HepG2 (cell line): ENCODE data around the gene S100A13. TPM values are rescaled to one million over a fixed set of nuclear protein-coding genes. Genes with fewer than 3 reads are reported as not detected.

ENCODE experiments used
- ATAC-seq: fragments of 200-7000 bp; cut with Tn5 transposase; 3 replicates; pipeline ENCODE4 v1.9.1; 2020; ENCODE audit warnings: mild to moderate bottlenecking, moderate library complexity
- BruUV-seq: library from RNA; stranded (reverse); fragments of 400-500 nt; replicated peaks from 2 replicates; lab custom pipeline; 2021; lab: Mats Ljungman, UMichigan
- CTCF ChIA-PET: fragments of 300-600 bp; formaldehyde crosslinking; extraction: SDS; loops from one replicate; lab custom pipeline; 2021; ENCODE audit warnings: low total read pairs, inconsistent platforms, low intra/inter-chr PET ratio; lab: Yijun Ruan, JAX
- POLR2A ChIA-PET: fragments of 350-600 bp; sonication (Branson Sonifier 250); formaldehyde crosslinking; loops from one replicate; lab custom pipeline; 2020; ENCODE audit warnings: antibody characterized with exemption, inconsistent platforms; lab: Yijun Ruan, JAX
- DNase-seq: peaks from one replicate; pipeline ENCODE4 v3.0.0-alpha.2; 2015; ENCODE audit warnings: low spot score
- FAIRE-seq: peaks from 3 replicates; lab custom pipeline; 2011; peaks lifted over from hg19 to GRCh38; lab: Jason Lieb, UNC
- H2AFZ ChIP-seq: one replicate; pipeline ENCODE4 v1.6.1; 2011; ENCODE audit warnings: low read length, inconsistent platforms
- H3K27ac ChIP-seq: fragments of 300-600 bp; 3 replicates; pipeline ENCODE4 v1.8.0; 2011; ENCODE audit warnings: mixed run types, mild to moderate bottlenecking, mixed read lengths, low read length, inconsistent platforms; ENCODE audit not compliant: insufficient read depth; ENCODE audit errors: extremely low read length
- H3K27me3 ChIP-seq, 2 experiments: fragments of 200-600 bp in 1 of 2; 2 replicates in 1 of 2; 3 replicates in 1 of 2; pipeline versions ENCODE4 v1.6.0 to v1.8.0; 2011; ENCODE audit warnings: low read length in 2 of 2, mild to moderate bottlenecking in 2 of 2, moderate library complexity in 2 of 2, inconsistent platforms in 1 of 2; ENCODE audit not compliant: insufficient read depth in 2 of 2, control insufficient read depth in 1 of 2
- H3K36me3 ChIP-seq, 2 experiments: fragments of 200-600 bp in 1 of 2; replicated peaks in 1 of 2; 2 replicates in 1 of 2; 3 replicates in 1 of 2; pipeline versions ENCODE4 v1.5.1 to v1.8.0; 2011; ENCODE audit warnings: low read length in 2 of 2, inconsistent platforms in 1 of 2; ENCODE audit not compliant: insufficient read depth in 2 of 2, control insufficient read depth in 1 of 2
- H3K4me1 ChIP-seq: 2 replicates; pipeline ENCODE4 v1.5.1; 2012; ENCODE audit warnings: low read length, inconsistent platforms; ENCODE audit not compliant: insufficient read depth
- H3K4me2 ChIP-seq: 2 replicates; pipeline ENCODE4 v1.6.0; 2011; ENCODE audit warnings: low read depth, low read length, inconsistent platforms
- H3K4me3 ChIP-seq, 3 experiments: fragments of 200-600 bp in 1 of 3; sonication (generic), shearing (Covaris generic) in 1 of 3; replicated peaks in 1 of 3; 2 replicates each; pipeline ENCODE4 v1.5.1; 2011 to 2016; ENCODE audit warnings: low read length in 3 of 3, inconsistent platforms in 2 of 3, low read depth in 2 of 3, mild to moderate bottlenecking in 2 of 3, control low read depth in 1 of 3, mixed read lengths in 1 of 3; ENCODE audit not compliant: insufficient read depth in 1 of 3
- H3K79me2 ChIP-seq: one replicate; pipeline ENCODE4 v1.6.1; 2011; ENCODE audit warnings: low read length, inconsistent platforms; ENCODE audit not compliant: insufficient read depth
- H3K9ac ChIP-seq: 2 replicates; pipeline ENCODE4 v1.6.0; 2011; ENCODE audit warnings: mild to moderate bottlenecking, low read depth, low read length, inconsistent platforms; ENCODE audit not compliant: insufficient read depth
- H3K9me3 ChIP-seq: 2 replicates; pipeline ENCODE4 v1.5.1; 2012; ENCODE audit warnings: mild to moderate bottlenecking, low read length
- H4K20me1 ChIP-seq: 2 replicates; pipeline ENCODE4 v1.6.0; 2011; ENCODE audit warnings: inconsistent platforms, mild to moderate bottlenecking, low read length, moderate library complexity; ENCODE audit not compliant: insufficient read depth
- ATRX ChIP-seq: sonication (generic); formaldehyde crosslinking; IDR thresholded peaks from 2 replicates; pipeline ENCODE4 v1.4.0; 2020; ENCODE audit warnings: missing genetic modification reagents, borderline replicate concordance
- BORCS8-MEF2B ChIP-seq: sonication (generic); formaldehyde crosslinking; IDR thresholded peaks from 2 replicates; pipeline ENCODE4 v1.8.0; 2022; ENCODE audit warnings: mild to moderate bottlenecking, missing genetic modification reagents
- IRF2 ChIP-seq: IDR thresholded peaks from 2 replicates; pipeline ENCODE4 v1.6.1; 2018; ENCODE audit warnings: missing genetic modification reagents, missing compliant biosample characterization
- NR2C2 ChIP-seq: sonication (generic); formaldehyde crosslinking; IDR thresholded peaks from 2 replicates; pipeline ENCODE4 v1.4.0; 2020; ENCODE audit warnings: missing genetic modification reagents, mild to moderate bottlenecking, moderate library complexity, borderline replicate concordance
- SSRP1 ChIP-seq: IDR thresholded peaks from 2 replicates; pipeline ENCODE4 v1.6.1; 2016; ENCODE audit warnings: control low read depth
- STAT5B ChIP-seq: sonication (generic); formaldehyde crosslinking; IDR thresholded peaks from 2 replicates; pipeline ENCODE4 v1.4.0; 2020; ENCODE audit warnings: missing genetic modification reagents
- XRCC5 ChIP-seq: fragments of 200-400 bp; formaldehyde crosslinking; optimal IDR thresholded peaks from 2 replicates; pipeline ENCODE3; 2017; ENCODE audit warnings: mild to moderate bottlenecking, low read length
- ZBTB21 ChIP-seq: sonication (generic); formaldehyde crosslinking; IDR thresholded peaks from 2 replicates; pipeline ENCODE4 v1.4.0; 2020; ENCODE audit warnings: missing genetic modification reagents
- ZMYM3 ChIP-seq: sonication (generic); formaldehyde crosslinking; IDR thresholded peaks from 2 replicates; pipeline ENCODE4 v1.5.1; 2020; ENCODE audit warnings: mild to moderate bottlenecking, missing genetic modification reagents
- WGBS: methylation state at CpG from one replicate; pipeline ENCODE4 v1.1.6; 2017; ENCODE audit warnings: low lambda C conversion rate; 5-methylcytosine and 5-hydroxymethylcytosine counted together
- in situ Hi-C: cut with HindIII; loops from 2 replicates; pipeline ENCODE4 v1.10.0; 2017; ENCODE audit warnings: low pct_unique_long_range_greater_than_20kb; ENCODE audit not compliant: extremely low pct_ligation_motif_present
- intact Hi-C: fragments of 100-400 bp; cut with micrococcal nuclease; formaldehyde crosslinking; loops from one replicate; pipeline ENCODE4 v1.10.0; 2022; ENCODE audit not compliant: unreplicated experiment
- polyA plus RNA-seq, 8 experiments: library from polyadenylated mRNA; depleted of rRNA in 3 of 8; stranded (reverse) in 7 of 8; unstranded in 1 of 8; fragments of >200 nt; fragmentation: Illumina TruSeq in 4 of 8; extraction: Trizol in 4 of 8; gene quantifications; 2 replicates each; pipeline versions ENCODE4 v1.2.1 to v1.2.3, GENCODE V29; 2011 to 2016; ENCODE audit warnings: low read depth in 4 of 8, missing spikeins in 1 of 8, mixed read lengths in 1 of 8; ENCODE audit not compliant: insufficient read depth in 1 of 8
- total RNA-seq, 5 experiments: library from RNA; depleted of rRNA; stranded (reverse); fragments of >200 nt; fragmentation: Illumina TruSeq; extraction: Trizol; gene quantifications; 2 replicates each; pipeline ENCODE4 v1.2.3, GENCODE V29; 2016; ENCODE audit warnings: low read depth in 1 of 5
- TF ChIP-seq, protein P1 (sequence below), 2 experiments: IDR thresholded peaks; 2 replicates each; pipeline ENCODE4 v1.6.1; 2011 to 2012; ENCODE audit warnings: low read length in 2 of 2, borderline replicate concordance in 1 of 2, low read depth in 1 of 2, mild to moderate bottlenecking in 1 of 2, moderate library complexity in 1 of 2
- TF ChIP-seq, protein P2 (sequence below): sonication (generic); formaldehyde crosslinking; IDR thresholded peaks from 2 replicates; pipeline ENCODE4 v1.5.0; 2020; ENCODE audit warnings: missing genetic modification reagents
- TF ChIP-seq, protein P3 (sequence below): sonication (generic); formaldehyde crosslinking; IDR thresholded peaks from 2 replicates; pipeline ENCODE4 v1.8.0; 2022; ENCODE audit warnings: mild to moderate bottlenecking, missing genetic modification reagents, borderline replicate concordance
- TF ChIP-seq, protein P4 (sequence below): sonication (generic); formaldehyde crosslinking; IDR thresholded peaks from 2 replicates; pipeline ENCODE4 v1.4.0; 2020; ENCODE audit warnings: missing genetic modification reagents

Gene S100A13
- total and polyA plus RNA-seq, 2 of the 13 experiments (the other 11 are each of a cell fraction or from before 2014, with no cell fraction given): 89.5 to 172 TPM

DNA sequence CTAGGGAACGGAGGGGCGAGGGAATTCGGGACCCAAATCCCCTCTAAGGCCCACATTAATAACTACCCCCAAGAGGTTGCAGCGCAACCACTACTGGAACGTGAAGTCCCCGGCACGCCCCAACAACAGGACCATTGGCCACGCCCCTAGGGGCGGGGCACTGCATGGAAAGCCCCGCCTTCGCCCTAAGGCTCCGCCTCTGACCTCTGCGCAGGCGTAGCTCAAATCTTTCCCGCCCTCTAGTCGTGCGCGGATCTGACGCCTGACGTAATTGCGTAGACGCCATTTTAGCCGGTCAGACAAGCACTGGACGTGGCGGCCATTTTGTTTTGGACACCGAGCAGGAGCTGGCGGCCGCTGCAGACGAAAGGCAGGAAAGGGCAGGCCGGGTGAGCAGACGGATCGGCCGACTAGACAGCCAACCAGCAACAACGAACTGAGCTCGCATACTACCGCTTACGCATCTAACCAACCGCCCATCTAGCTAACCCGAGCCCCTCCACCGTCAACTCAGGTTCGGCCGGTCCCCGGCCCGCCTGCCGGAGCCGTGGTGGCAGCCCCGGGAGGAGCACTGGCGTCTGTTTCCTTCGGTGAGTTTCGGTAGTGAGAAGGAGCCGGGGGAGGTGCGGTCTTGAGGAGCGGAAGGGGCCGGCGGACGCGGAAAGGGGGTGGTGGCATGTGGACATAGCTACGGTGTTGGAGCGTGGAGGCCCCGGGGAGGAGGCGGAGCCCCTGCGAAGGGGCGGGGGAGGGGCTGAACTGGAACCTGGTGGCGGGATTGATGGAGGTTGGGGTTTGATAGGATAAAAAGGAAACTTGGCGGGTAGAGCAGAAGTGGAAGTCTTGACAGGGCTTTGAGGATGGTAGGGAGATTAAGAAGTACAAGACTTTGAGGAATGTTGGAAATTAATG lies 6.7 kb upstream of the S100A13 start, which contains the start of gene CHTOP:
Gene CHTOP, plus strand, starts transcription at position 313 of the 912 bp plus-strand sequence. CDS start 2,523 bp downstream, outside the sequence.
- Histone ChIP-seq H3K4me1 (peaks cover 67% of the 10 kb centered on the region), H3K4me2 (peak within 1 kb of the TSS; percentile 79), H3K27me3 (no peaks in the 10 kb centered on the region), H3K79me2 (peaks cover 46% of the 10 kb centered on the region), H3K27ac (peak within 1 kb of the TSS; percentile 100), H3K36me3 (peaks cover 8 to 32% of the 10 kb centered on the region in 2 experiments; a peak in 4 of 5 replicates), H3K9me3 (no peaks in the 10 kb centered on the region), H3K4me3 (peak within 1 kb of the TSS; percentile 87 to 97 (median 96)), H2AFZ (no peak within 1 kb of the TSS), H3K9ac (peak within 1 kb of the TSS; percentile 100), H4K20me1 (peaks cover 13% of the 10 kb centered on the region)
- BruUV-seq: TSS peak; percentile 93
- intact Hi-C loops: loop anchor here (5.0 kb wide), 1 partner anchor 38 kb away; the partner anchor contains the start of gene ILF2
- ChIA-PET CTCF (no interaction called here), POLR2A (interaction anchor here (0.5 to 2.7 kb wide), 38 partner anchors 9 to 592 kb away, joined by 3 to 63 read pairs (median 5); partner anchors contain the start of genes ILF2, INTS3, RPS27 and S100A14)
- ATAC-seq: peak; percentile 81
- peak; percentile 95 for DNase-seq
- in situ Hi-C loops: no loop called here
- 6% methylated on average over 40 of the region's 65 CpGs for WGBS
- peak; percentile 94 for FAIRE-seq
- TF ChIP-seq, protein P1, sequence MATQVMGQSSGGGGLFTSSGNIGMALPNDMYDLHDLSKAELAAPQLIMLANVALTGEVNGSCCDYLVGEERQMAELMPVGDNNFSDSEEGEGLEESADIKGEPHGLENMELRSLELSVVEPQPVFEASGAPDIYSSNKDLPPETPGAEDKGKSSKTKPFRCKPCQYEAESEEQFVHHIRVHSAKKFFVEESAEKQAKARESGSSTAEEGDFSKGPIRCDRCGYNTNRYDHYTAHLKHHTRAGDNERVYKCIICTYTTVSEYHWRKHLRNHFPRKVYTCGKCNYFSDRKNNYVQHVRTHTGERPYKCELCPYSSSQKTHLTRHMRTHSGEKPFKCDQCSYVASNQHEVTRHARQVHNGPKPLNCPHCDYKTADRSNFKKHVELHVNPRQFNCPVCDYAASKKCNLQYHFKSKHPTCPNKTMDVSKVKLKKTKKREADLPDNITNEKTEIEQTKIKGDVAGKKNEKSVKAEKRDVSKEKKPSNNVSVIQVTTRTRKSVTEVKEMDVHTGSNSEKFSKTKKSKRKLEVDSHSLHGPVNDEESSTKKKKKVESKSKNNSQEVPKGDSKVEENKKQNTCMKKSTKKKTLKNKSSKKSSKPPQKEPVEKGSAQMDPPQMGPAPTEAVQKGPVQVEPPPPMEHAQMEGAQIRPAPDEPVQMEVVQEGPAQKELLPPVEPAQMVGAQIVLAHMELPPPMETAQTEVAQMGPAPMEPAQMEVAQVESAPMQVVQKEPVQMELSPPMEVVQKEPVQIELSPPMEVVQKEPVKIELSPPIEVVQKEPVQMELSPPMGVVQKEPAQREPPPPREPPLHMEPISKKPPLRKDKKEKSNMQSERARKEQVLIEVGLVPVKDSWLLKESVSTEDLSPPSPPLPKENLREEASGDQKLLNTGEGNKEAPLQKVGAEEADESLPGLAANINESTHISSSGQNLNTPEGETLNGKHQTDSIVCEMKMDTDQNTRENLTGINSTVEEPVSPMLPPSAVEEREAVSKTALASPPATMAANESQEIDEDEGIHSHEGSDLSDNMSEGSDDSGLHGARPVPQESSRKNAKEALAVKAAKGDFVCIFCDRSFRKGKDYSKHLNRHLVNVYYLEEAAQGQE (IDR thresholded peaks at IDR 0.05; ENCODE audit: borderline replicate concordance in 1 of 2, low read depth in 1 of 2, low read length in 2 of 2): peak in 1 of 2 experiments; percentile 12; a peak in 1 of 4 replicates
- TF ChIP-seq ZBTB21 (CRISPR knock-in tag) (peak; percentile 74), XRCC5 (no peak), BORCS8-MEF2B (CRISPR knock-in tag) (no peak; the same call in 1 of the 2 replicates), NR2C2 (peak; percentile 69), SSRP1 (CRISPR knock-in tag) (no peak), ATRX (no peak), IRF2 (CRISPR knock-in tag) (peak; percentile 77), ZMYM3 (CRISPR knock-in tag) (0 out of 2 replicates have a peak, but pooled peaks have one; percentile 10), STAT5B (no peak)
- TF ChIP-seq, protein P2, sequence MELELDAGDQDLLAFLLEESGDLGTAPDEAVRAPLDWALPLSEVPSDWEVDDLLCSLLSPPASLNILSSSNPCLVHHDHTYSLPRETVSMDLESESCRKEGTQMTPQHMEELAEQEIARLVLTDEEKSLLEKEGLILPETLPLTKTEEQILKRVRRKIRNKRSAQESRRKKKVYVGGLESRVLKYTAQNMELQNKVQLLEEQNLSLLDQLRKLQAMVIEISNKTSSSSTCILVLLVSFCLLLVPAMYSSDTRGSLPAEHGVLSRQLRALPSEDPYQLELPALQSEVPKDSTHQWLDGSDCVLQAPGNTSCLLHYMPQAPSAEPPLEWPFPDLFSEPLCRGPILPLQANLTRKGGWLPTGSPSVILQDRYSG (CRISPR knock-in tag): 0 out of 2 replicates have a peak, but pooled peaks have one; percentile 81
- TF ChIP-seq, protein P3, sequence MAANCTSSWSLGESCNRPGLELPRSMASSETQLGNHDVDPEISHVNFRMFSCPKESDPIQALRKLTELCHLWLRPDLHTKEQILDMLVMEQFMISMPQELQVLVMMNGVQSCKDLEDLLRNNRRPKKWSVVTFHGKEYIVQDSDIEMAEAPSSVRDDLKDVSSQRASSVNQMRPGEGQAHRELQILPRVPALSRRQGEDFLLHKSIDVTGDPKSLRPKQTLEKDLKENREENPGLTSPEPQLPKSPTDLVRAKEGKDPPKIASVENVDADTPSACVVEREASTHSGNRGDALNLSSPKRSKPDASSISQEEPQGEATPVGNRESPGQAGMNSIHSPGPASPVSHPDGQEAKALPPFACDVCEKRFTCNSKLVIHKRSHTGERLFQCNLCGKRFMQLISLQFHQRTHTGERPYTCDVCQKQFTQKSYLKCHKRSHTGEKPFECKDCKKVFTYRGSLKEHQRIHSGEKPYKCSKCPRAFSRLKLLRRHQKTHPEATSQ: 0 out of 2 replicates have a peak, but pooled peaks have one; percentile 19
- TF ChIP-seq, protein P4, sequence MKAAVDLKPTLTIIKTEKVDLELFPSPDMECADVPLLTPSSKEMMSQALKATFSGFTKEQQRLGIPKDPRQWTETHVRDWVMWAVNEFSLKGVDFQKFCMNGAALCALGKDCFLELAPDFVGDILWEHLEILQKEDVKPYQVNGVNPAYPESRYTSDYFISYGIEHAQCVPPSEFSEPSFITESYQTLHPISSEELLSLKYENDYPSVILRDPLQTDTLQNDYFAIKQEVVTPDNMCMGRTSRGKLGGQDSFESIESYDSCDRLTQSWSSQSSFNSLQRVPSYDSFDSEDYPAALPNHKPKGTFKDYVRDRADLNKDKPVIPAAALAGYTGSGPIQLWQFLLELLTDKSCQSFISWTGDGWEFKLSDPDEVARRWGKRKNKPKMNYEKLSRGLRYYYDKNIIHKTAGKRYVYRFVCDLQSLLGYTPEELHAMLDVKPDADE: no peak
